ENCODE measurements around the gene TSPAN17. TPM values are rescaled to one million over a fixed set of nuclear protein-coding genes. Genes with fewer than 3 reads are reported as not detected.

The TSPAN17 gene
- total RNA-seq, 1 donor from 2014 or later: 31.8 TPM

- H3K27me3 ChIP-seq: no peaks in the 10 kb centered on the region
- H3K27ac ChIP-seq: no peak overlapping the region
- ATAC-seq (no peak), DNase-seq (no peak)
- no peaks in the 10 kb centered on the region for H3K36me3 ChIP-seq
- no peaks in the 10 kb centered on the region for H3K9me3 ChIP-seq
- intact Hi-C loops (cut with DNase I): no loop called here
- H3K4me3 ChIP-seq: no peak overlapping the region
- H3K4me1 ChIP-seq: peaks cover 7% of the 10 kb centered on the region
- TF ChIP-seq CTCF (IDR thresholded peaks at IDR 0.05): no peak
Observed at GRCh38 chr5:176606875-176607274, 40.4 kb upstream of the TSPAN17 start.

DNA sequence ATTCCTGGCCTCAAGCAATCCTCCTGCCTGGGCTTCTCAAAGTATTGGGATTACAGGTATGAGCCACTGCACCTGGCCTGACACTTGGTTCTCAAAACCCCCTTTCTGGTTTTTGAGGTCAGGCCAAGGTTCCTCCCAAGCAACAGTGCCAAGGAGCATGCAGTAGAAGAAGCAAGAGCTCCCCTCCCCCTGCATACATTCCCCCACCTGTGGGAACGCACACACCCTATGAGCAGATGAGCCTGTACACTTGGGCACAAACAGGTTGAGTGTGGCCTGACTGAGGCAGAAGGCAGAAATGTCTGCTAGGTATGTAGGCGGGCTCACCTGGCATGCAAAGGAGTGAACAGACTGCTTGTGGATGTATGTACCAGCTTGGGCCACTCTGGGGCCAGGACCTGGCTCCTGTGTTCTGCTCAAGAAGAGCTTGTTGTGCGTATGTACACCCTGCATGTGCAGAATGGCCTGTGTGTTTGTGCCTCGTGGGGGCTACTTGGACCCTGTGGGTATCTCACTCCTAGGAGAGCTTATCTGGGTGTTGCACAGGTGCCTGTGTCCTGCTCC is 39.1 kb upstream of the TSPAN17 start:
- H3K9me3 ChIP-seq: no peaks in the 10 kb centered on the region
- H3K27ac ChIP-seq: no peak overlapping the region
- no peak for DNase-seq
- no peaks in the 10 kb centered on the region for H3K36me3 ChIP-seq
- intact Hi-C loops (cut with DNase I): no loop called here
- peaks cover 7% of the 10 kb centered on the region for H3K4me1 ChIP-seq
- H3K4me3 ChIP-seq: no peak overlapping the region
- ATAC-seq: no peak
- TF ChIP-seq CTCF (IDR thresholded peaks at IDR 0.05): no peak
- H3K27me3 ChIP-seq: no peaks in the 10 kb centered on the region

DNA sequence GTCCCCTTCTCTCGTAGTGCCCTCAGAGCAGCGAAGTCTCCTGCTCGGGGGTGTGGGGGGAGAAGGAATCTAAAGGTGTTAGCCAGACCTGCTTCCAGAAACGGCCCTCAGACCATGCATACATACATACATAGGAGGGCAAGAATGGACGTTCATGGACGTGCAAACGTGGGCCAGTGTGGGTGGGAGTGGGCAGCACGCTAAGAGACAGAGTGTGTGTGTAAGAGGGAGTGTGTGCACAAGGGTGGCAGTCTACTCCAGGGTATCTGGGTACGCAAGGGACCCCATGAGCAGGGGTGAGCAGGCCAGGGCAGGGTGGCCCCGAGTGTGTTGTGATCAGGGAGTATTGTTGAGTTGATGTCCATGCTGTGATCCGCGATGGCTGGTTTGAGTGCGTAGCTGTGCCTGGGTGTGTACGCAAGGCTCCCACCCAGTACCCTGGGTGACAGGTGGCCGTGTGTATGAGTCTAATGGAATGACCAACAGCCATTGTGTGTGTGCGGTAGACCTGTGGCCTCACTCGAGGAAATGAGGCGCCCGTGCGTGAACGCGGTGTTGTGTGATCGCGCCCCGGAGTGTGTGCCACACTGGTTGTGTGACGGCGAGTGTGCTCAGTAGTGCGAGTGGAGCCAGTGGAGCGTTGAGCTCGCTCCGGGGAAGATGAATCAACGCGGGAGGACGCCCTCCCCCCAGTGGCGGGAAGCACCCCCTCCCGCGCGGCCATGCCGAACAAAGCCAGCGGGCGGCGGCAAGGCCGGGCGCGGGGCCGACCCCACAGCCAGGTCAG is 38.2 kb upstream of the TSPAN17 start:
- no peak for TF ChIP-seq CTCF (IDR thresholded peaks at IDR 0.05)
- no peak overlapping the region for H3K27ac ChIP-seq
- ATAC-seq (no peak), DNase-seq (no peak)
- intact Hi-C loops (cut with DNase I): no loop called here
- H3K36me3 ChIP-seq: no peaks in the 10 kb centered on the region
- peaks cover 7% of the 10 kb centered on the region for H3K4me1 ChIP-seq
- H3K9me3 ChIP-seq: no peaks in the 10 kb centered on the region
- no peaks in the 10 kb centered on the region for H3K27me3 ChIP-seq
- peak overlapping the region; percentile 69 for H3K4me3 ChIP-seq

GRCh38 chr5:176609724-176610434 is 37.4 kb upstream of the TSPAN17 start, which contains the start of gene GPRIN1:
TSS of gene GPRIN1 (minus strand) at chr5:176610156. CDS start at chr5:176599834, 10,322 bp downstream.
- TF ChIP-seq CTCF (IDR thresholded peaks at IDR 0.05): peak; percentile 26
- ATAC-seq: peak; percentile 86
- H3K9me3 ChIP-seq: no peaks in the 10 kb centered on the region
- peaks cover 7% of the 10 kb centered on the region for H3K4me1 ChIP-seq
- peaks cover under 1% of the 10 kb centered on the region for H3K27me3 ChIP-seq
- intact Hi-C loops (cut with DNase I): no loop called here
- no peak within 1 kb of the TSS for H3K27ac ChIP-seq
- no peaks in the 10 kb centered on the region for H3K36me3 ChIP-seq
- H3K4me3 ChIP-seq: peak within 1 kb of the TSS; percentile 69
- DNase-seq: peak; percentile 75

- peaks cover 6% of the 10 kb centered on the region for H3K27me3 ChIP-seq
- peaks cover 7% of the 10 kb centered on the region for H3K4me1 ChIP-seq
- no peak for TF ChIP-seq CTCF (IDR thresholded peaks at IDR 0.05)
- H3K27ac ChIP-seq: no peak overlapping the region
- no peaks in the 10 kb centered on the region for H3K36me3 ChIP-seq
- DNase-seq: no peak
- H3K9me3 ChIP-seq: no peaks in the 10 kb centered on the region
- peak overlapping the region; percentile 69 for H3K4me3 ChIP-seq
- intact Hi-C loops (cut with DNase I): no loop called here
- ATAC-seq: no peak
Observed at GRCh38 chr5:176610435-176610773, 36.9 kb upstream of the TSPAN17 start.
